ENCODE measurements around the gene RASSF10.

The RASSF10 gene

GRCh38 chr11:13008625-13009475 lies at the start of gene RASSF10:
TSS of gene RASSF10 (plus strand) at chr11:13009316. CDS start at chr11:13009577, 261 bp downstream.
- no peak for DNase-seq (ENCODE audit: low read depth in 2 of 2)

- DNase-seq (ENCODE audit: low read depth in 2 of 2) = no peak
Observed at GRCh38 chr11:12961615-12962014, 47.5 kb upstream of the RASSF10 start.

- DNase-seq (ENCODE audit: low read depth in 2 of 2) = no peak
Observed at GRCh38 chr11:12962306-12962705, 46.8 kb upstream of the RASSF10 start.

DNA sequence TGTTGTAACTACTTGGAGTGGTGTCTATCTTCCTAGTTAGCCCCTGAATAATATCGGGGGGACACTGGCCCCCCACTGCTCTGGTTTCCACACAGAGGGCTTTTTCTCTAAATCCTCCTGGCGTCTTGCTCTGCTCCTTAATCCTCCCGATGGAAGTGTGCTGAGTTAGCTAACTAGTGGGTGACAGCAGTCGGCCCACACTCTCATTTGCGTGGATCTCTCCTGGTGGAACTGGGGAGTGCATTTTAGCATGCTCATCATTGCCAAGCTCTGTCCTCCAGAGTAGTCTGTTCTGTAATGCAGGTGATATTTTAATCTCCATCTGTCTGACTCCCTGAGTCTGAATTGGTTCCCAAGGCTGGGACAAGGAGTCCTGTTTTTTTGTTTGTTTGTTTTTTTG lies 46.1 kb upstream of the RASSF10 start:
- DNase-seq (ENCODE audit: low read depth in 2 of 2) = no peak

DNA sequence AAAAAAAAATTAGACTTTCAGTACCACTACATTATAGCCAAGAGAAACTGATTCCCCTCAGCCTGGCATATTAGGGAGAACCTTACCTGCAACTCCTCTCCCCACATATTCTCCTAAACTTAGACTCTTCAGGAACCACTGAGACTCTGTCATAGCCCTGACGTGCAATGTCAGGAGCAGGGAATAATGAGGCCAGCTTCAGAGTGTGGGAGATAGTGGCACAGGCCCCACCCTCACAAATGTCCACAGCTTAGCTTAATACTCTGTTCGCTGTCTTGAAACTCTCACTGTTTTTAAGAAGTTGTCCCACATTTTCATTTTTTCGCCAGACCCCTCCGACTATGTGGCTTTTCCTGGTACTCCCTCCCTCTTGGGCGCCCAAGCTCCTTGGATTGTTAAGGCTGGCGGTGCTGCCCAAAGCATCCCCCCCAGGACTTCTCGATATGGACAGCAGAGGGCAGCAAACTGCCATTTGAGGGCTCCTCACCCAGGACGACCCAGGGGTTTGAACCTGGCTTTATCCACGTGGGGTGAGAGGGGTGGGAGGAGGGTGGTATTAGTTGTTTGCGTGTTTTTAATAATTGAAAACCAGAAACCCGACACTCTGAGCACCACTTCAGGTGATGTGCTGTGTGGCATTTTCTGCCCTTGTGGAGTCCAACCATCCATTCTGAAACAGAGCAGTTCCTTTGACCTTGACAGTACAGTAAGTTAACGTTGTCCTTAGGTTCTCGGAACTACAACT lies 45.2 kb upstream of the RASSF10 start:
- DNase-seq (ENCODE audit: low read depth in 2 of 2) = peak; percentile 58 to 60

DNA sequence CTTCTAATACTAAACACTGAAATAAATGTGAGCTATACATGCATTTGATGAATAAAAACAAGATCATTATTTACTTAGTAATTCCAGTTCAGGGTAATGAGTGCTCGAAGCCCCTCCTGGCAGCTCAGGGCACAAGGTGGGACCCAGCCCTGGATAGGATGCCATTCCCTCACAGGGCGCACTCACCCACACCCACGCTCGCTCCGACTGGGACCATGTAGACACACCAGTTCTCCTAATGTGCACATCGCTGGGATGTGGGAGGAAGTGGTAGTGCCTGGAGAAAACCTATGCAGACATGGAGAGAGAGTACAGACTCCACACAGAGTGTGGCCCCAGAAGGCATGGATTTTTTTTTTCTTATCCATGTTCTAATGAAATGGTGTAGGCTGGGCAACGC lies 44.5 kb upstream of the RASSF10 start:
- DNase-seq (ENCODE audit: low read depth in 2 of 2) = no peak

- DNase-seq (ENCODE audit: low read depth in 2 of 2) = no peak
Observed at GRCh38 chr11:12966002-12966401, 43.1 kb upstream of the RASSF10 start.

GRCh38 chr11:12968101-12968500 lies 41.0 kb upstream of the RASSF10 start:
- DNase-seq (ENCODE audit: low read depth in 2 of 2) = no peak

DNA sequence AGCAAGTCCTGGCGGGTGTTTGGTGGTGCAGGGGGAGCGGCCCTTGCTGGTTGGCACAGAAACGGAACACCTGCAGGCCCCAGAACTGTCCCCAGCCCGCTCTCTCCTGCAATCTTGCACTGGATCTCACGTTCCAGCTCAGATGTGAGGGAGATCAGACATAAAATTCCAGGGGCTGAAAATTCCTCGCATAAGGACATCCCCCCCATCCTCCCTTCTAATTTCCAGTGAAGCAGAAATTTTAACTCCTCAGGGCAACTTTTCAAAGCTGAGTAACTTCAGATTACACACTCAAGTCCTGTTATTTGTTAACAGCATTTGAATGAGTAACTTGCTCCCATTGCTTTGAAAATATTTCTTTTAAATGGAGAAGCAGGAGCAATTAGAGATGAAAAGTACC lies 40.3 kb upstream of the RASSF10 start:
- DNase-seq (ENCODE audit: low read depth in 2 of 2) = no peak

DNA sequence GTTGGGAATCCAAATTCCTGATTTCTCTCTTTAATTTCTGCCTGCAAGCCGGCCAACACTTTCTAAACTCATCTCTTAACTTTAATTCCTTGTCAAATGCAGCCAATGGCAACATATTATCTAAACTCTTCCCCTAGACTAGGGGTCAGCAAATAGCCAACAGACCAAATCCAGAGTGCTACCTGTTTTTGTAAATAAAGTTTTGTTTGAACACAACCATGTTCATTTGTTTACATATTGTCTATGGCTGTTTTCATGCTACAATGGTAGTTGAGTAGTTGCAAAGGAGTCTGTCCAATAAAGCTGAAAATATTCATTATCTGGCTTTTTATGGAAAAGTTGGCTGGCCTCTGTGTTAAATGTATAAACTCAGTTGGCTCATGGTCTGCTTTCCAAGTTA lies 37.2 kb upstream of the RASSF10 start:
- DNase-seq (ENCODE audit: low read depth in 2 of 2) = no peak

- no peak for DNase-seq (ENCODE audit: low read depth in 2 of 2)
Observed at GRCh38 chr11:12973528-12974181, 35.5 kb upstream of the RASSF10 start.

- DNase-seq (ENCODE audit: low read depth in 2 of 2) = no peak
Observed at GRCh38 chr11:12975195-12975594, 33.9 kb upstream of the RASSF10 start.

GRCh38 chr11:12979928-12980689 lies 29.0 kb upstream of the RASSF10 start:
- DNase-seq (ENCODE audit: low read depth in 2 of 2) = no peak

GRCh38 chr11:12981676-12982522 lies 27.2 kb upstream of the RASSF10 start:
- DNase-seq (ENCODE audit: low read depth in 2 of 2) = no peak

GRCh38 chr11:12983336-12983735 lies 25.8 kb upstream of the RASSF10 start:
- DNase-seq (ENCODE audit: low read depth in 2 of 2) = no peak

- no peak for DNase-seq (ENCODE audit: low read depth in 2 of 2)
Observed at GRCh38 chr11:12986194-12986898, 22.8 kb upstream of the RASSF10 start.

- DNase-seq (ENCODE audit: low read depth in 2 of 2) = no peak
Observed at GRCh38 chr11:12989428-12990161, 19.5 kb upstream of the RASSF10 start.

DNA sequence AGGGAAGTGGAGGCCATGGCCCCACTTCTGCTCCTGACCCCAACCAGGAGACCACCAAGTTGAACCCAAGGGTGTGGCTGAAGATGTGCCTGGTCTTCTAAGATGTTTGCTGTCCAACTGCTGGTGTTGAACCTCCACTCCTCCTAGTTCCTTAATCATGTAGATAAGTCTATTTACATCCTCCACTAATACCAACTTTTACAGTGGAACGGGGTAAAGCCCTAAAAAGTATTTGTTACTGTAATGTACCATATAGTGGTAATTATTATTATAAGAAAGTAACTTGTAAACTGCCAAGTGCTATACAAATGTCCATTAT lies 19.0 kb upstream of the RASSF10 start:
- DNase-seq (ENCODE audit: low read depth in 2 of 2) = no peak

DNA sequence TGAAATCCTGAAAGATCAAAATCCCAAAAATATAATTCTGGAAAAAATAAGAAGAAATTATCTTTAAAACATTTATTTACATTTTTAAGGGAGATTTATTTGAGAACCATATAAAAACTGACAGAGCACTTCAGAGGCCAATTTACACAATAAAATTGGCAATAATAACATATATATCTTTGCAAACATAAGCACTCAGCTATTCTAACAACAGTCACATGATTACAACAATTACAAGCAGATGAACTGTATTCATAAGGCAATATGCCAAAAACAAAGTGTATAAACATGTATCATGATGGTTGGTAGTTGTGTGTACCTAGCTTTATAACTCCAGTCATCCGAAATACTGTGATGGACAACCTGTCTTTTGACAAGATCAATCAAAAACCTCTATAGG lies 17.7 kb upstream of the RASSF10 start:
- no peak for DNase-seq (ENCODE audit: low read depth in 2 of 2)

- DNase-seq (ENCODE audit: low read depth in 2 of 2) = no peak
Observed at GRCh38 chr11:12993626-12994025, 15.5 kb upstream of the RASSF10 start.

Measured in activated CD4-positive, alpha-beta T cell treated with anti-CD3 and anti-CD28 coated beads for 24 hours (primary cell).